Glutamatergic neuron (in vitro differentiated cells): ENCODE data around the gene SYN1. TPM values are rescaled to one million over a fixed set of nuclear protein-coding genes. Genes with fewer than 3 reads are reported as not detected.

ENCODE experiments used
- DNase-seq: peaks from one replicate; pipeline ENCODE4 v3.0.0; 2022
- H3K27ac Mint-ChIP-seq: one replicate; pipeline ENCODE4 v1.8.0; 2020; ENCODE audit warnings: mild to moderate bottlenecking, mixed read lengths, inconsistent platforms; ENCODE audit not compliant: unreplicated experiment
- H3K27me3 Mint-ChIP-seq: one replicate; pipeline ENCODE4 v1.8.0; 2020; ENCODE audit warnings: mild to moderate bottlenecking, moderate library complexity, mixed read lengths, inconsistent platforms; ENCODE audit not compliant: unreplicated experiment
- H3K36me3 Mint-ChIP-seq: one replicate; pipeline ENCODE4 v1.8.0; 2020; ENCODE audit warnings: mild to moderate bottlenecking, mixed read lengths, inconsistent platforms; ENCODE audit not compliant: unreplicated experiment
- H3K4me1 Mint-ChIP-seq: one replicate; pipeline ENCODE4 v1.8.0; 2020; ENCODE audit warnings: mild to moderate bottlenecking, low read depth, mixed read lengths, inconsistent platforms; ENCODE audit not compliant: unreplicated experiment
- H3K4me3 Mint-ChIP-seq: one replicate; pipeline ENCODE4 v1.8.0; 2020; ENCODE audit warnings: mild to moderate bottlenecking, mixed read lengths, inconsistent platforms; ENCODE audit not compliant: unreplicated experiment
- H3K9me3 Mint-ChIP-seq: one replicate; pipeline ENCODE4 v1.8.0; 2020; ENCODE audit warnings: mild to moderate bottlenecking, moderate library complexity, mixed read lengths, inconsistent platforms; ENCODE audit not compliant: unreplicated experiment
- total RNA-seq: library from RNA; stranded (reverse); fragmentation: NEBNext Ultra II Directional; extraction: Animal tissue kit (Norgen Biotek cat#: 25700); gene quantifications from one replicate; pipeline ENCODE4 v1.2.1, GENCODE V29; 2021; ENCODE audit not compliant: unreplicated experiment
- TF ChIP-seq, protein P1 (sequence below): fragments of 200-600 bp; sonication (generic); IDR thresholded peaks from one replicate; pipeline ENCODE4 v1.5.0; 2021; ENCODE audit not compliant: partially characterized antibody, unreplicated experiment

SYN1 gene
- total RNA-seq, 1 donor from 2014 or later = 34.2 TPM

DNA sequence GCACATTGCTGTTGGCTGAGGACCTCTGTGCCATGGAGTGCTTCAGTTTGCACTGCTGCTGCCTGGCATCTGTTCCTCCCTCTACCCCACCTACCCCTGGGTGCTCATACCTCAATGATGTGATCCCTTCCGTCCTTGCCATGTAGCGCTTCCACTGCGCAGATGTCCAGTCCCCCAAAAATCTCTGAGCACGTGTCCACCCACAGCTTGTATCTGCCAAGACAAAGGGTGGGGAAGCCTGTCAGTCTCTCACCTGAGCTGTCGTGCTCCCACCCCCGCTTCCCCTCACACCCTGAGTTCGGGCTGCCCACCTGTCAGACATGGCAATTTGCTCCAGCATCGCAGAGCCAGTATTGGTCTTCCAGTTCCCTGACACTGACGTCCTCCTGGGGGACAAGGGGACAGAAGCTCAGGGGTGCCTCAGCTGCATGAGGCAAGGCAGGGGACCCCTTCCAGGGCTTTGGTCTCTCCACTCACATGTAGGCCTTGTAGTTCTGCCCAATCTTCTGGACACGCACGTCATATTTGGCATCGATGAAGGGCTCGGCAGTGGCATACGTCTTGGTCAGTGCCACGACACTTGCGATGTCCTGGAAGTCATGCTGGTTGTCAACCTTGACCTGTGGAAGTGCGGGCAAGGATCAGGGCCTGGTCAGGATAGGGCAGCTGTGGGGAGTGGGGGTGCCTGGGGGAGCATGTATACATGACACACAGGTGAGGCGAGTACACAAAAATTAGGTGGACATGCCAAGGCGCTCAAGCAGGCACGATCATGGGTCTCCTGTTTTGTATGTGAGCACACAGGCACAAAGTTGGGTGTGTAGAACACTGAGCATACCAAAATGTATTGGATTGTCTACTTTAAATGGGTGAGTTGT is 43.4 kb downstream of the SYN1 start:
- Mint-ChIP-seq H3K36me3 (no peaks in the 10 kb centered on the region), H3K4me3 (no peak overlapping the region), H3K4me1 (peaks cover 7% of the 10 kb centered on the region), H3K27ac (no peak overlapping the region), H3K27me3 (peaks cover 4% of the 10 kb centered on the region), H3K9me3 (peaks cover 5% of the 10 kb centered on the region)
- TF ChIP-seq, protein P1, sequence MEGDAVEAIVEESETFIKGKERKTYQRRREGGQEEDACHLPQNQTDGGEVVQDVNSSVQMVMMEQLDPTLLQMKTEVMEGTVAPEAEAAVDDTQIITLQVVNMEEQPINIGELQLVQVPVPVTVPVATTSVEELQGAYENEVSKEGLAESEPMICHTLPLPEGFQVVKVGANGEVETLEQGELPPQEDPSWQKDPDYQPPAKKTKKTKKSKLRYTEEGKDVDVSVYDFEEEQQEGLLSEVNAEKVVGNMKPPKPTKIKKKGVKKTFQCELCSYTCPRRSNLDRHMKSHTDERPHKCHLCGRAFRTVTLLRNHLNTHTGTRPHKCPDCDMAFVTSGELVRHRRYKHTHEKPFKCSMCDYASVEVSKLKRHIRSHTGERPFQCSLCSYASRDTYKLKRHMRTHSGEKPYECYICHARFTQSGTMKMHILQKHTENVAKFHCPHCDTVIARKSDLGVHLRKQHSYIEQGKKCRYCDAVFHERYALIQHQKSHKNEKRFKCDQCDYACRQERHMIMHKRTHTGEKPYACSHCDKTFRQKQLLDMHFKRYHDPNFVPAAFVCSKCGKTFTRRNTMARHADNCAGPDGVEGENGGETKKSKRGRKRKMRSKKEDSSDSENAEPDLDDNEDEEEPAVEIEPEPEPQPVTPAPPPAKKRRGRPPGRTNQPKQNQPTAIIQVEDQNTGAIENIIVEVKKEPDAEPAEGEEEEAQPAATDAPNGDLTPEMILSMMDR = no peak
- DNase-seq = no peak

DNA sequence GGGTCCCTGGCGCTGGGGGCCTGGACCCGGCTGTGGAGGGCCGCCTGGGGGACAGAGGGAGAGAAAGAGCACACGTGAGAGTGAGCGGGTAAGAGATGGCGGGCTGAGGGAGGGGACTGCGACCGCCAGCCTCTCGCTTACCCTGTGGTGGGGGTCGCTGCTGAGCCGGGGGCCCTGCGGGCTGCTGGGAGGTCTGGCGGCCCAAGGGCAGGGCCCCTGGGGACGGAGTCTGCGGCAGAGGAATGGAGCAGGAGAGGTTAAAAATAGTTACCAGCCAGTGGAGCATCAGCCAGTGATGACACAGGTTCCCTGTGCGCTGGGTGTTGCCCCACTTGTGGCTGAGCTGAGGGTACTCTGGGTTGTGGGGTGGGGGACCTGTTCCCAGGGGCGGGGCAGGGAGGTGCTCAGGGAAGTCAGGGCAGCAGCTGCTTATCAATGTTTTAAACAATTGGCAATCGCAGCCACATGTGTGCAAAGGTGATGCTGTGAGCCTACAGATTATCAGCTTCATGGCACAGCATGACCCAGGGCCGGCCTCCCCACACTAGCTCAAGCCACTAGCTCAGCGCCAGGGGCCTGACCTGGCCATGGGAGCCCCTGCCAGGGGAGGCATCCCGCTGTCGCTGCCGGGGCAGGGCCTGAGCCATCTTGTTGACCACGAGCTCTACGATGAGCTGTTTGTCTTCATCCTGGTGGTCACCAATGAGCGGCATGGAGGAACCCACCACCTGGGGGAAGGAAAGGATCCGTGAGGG is 44.9 kb downstream of the SYN1 start:
- no peak for DNase-seq
- Mint-ChIP-seq H3K27me3 (peaks cover 4% of the 10 kb centered on the region), H3K36me3 (no peaks in the 10 kb centered on the region), H3K9me3 (peaks cover 5% of the 10 kb centered on the region), H3K27ac (no peak overlapping the region), H3K4me1 (peaks cover 7% of the 10 kb centered on the region), H3K4me3 (no peak overlapping the region)
- TF ChIP-seq, protein P1 = no peak

DNA sequence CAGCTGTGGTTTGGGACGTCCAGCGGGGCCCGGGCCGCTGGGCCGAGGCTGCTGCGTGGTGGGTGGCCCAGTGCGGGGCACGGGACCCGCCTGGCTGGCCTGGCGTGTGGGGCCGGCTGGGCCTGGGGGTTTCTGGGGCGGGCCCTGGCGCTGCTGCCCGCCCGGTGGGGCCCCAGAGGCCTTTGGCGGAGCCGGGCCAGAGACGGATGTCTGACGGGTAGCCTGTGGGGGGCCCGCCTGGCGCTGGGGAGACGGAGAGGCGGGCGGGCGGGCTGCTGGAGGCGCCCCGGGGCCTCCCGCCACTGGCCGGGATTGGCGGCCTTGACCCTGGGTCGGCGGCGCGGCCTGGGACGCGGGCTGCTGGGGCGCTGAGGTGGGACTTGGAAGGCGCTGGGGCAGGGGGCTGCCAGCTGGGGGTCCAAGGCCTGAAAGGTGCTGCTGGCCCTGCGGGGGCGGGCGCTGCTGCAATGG is 45.5 kb downstream of the SYN1 start:
- Mint-ChIP-seq H3K27ac (no peak overlapping the region), H3K4me1 (peaks cover 7% of the 10 kb centered on the region), H3K4me3 (no peak overlapping the region), H3K9me3 (peaks cover 5% of the 10 kb centered on the region), H3K36me3 (no peaks in the 10 kb centered on the region), H3K27me3 (peaks cover 5% of the 10 kb centered on the region)
- DNase-seq = no peak
- TF ChIP-seq, protein P1 = no peak

DNA sequence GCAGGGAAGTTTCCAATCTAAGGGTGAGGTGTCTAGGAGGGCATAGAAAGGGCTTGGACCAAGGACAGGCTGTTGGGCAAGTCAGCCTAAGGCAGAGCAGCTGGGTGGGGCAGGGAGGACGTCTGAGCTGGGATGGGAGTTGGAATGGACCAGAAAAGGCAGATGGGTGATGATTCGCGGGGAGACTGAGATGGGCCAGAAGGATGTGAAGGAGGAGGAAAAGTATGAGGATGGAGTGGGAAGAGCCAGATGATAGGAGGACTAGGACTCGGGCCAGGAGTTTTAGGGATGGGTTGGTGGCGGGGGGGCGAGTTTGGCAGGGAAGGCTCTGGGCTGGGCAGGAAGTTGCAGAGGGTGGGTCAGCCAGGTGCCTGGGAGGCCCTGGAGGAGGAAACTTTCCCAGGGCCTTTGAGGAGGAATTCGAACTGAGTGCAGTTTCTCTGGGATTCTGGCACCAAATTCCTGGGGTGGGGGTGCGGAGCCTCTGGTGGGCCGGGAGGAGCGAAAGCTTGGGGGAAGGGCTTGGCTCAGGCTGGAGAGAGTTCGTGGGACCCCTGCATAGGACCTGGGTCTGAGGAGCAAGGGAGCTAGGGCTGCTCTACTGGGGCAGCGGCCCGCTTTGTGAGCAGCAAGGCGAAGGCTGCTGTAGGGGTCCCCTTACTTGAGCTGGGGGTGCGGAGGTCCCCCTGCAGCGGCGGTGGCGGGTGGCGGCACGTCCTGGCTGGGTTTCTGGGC is 46.1 kb downstream of the SYN1 start:
- no peak overlapping the region for H3K4me3 Mint-ChIP-seq
- peaks cover 6% of the 10 kb centered on the region for H3K27me3 Mint-ChIP-seq
- H3K4me1 Mint-ChIP-seq = peaks cover 7% of the 10 kb centered on the region
- H3K36me3 Mint-ChIP-seq = no peaks in the 10 kb centered on the region
- no peak overlapping the region for H3K27ac Mint-ChIP-seq
- H3K9me3 Mint-ChIP-seq = peaks cover 5% of the 10 kb centered on the region
- TF ChIP-seq, protein P1 = no peak
- DNase-seq = no peak
